Tibial nerve (tissue), 4 donors: ENCODE results near the gene ARF1.

Source experiments
- EP300 ChIP-seq, 2 donors: sonication (generic); formaldehyde crosslinking; IDR thresholded peaks; one replicate each; pipeline ENCODE4 v1.6.1; 2017; ENCODE audit warnings: antibody characterized with exemption in 2 of 2, mild to moderate bottlenecking in 1 of 2
- POLR2A ChIP-seq, 2 donors: fragments of 450-650 bp; IDR thresholded peaks; one replicate each; pipeline ENCODE4 v1.6.1; 2017; ENCODE audit warnings: antibody characterized with exemption in 2 of 2, mild to moderate bottlenecking in 2 of 2, moderate library complexity in 2 of 2
- TF ChIP-seq, protein P1 (sequence below), 5 experiments: fragments of 200-600 bp in 3 of 5; fragments of 450-650 bp in 2 of 5; sonication (generic) in 3 of 5; IDR thresholded peaks; one replicate each; pipeline ENCODE4 v1.5.1; 2016 to 2019; ENCODE audit warnings: antibody characterized with exemption in 5 of 5, mild to moderate bottlenecking in 3 of 5, moderate library complexity in 2 of 5

DNA sequence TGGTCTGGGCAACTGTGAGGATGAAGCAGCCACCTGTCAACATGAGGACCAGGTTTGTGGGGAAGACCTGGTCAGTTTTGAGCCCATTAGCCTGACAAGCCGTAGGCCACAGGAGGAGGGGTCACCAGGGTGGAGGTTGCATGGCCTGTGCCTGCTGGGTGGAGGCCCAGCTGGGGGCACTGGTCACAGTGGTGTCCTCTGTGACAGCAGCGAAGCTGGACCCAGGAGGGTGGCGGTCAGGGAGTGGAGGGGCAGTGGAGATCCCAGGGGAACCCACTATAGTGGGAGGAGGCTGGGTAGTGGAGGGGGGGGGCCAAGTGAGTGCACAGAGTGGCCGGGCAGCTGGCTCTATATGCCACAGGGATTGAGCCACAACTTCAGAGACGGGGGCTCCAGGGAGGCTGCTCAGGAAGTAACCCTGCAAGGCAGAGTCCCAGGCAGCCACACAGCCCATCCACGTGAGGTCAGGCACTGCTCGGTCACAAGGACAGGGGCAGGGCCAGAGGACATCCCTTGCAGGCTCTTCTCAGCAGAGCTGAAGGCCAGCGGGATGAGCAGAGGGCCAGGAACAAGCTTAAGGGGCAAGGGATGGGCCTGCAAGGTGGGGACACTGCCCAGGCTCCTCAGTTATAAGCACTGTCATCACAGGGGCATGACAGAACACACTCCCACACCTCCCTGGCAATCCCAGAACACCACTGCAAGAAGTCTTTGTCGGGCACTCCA lies 22.9 kb downstream of the ARF1 start:
- TF ChIP-seq, protein P1, sequence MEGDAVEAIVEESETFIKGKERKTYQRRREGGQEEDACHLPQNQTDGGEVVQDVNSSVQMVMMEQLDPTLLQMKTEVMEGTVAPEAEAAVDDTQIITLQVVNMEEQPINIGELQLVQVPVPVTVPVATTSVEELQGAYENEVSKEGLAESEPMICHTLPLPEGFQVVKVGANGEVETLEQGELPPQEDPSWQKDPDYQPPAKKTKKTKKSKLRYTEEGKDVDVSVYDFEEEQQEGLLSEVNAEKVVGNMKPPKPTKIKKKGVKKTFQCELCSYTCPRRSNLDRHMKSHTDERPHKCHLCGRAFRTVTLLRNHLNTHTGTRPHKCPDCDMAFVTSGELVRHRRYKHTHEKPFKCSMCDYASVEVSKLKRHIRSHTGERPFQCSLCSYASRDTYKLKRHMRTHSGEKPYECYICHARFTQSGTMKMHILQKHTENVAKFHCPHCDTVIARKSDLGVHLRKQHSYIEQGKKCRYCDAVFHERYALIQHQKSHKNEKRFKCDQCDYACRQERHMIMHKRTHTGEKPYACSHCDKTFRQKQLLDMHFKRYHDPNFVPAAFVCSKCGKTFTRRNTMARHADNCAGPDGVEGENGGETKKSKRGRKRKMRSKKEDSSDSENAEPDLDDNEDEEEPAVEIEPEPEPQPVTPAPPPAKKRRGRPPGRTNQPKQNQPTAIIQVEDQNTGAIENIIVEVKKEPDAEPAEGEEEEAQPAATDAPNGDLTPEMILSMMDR (IDR thresholded peaks at IDR 0.05) = no peak
- no peak for TF ChIP-seq EP300 (IDR thresholded peaks at IDR 0.05)
- no peak for TF ChIP-seq POLR2A (IDR thresholded peaks at IDR 0.05)
